Germinal center (tissue), 1 donor: ENCODE data around the gene EVA1B.

ENCODE experiments used
- DNase-seq: peaks from one replicate; pipeline ENCODE4 v3.0.0; 2012; ENCODE audit warnings: mixed read lengths, low spot score

The EVA1B gene

GRCh38 chr1:36323636-36324352 is at the start of gene EVA1B:
EVA1B (minus strand) TSS chr1:36323645; CDS start chr1:36323037, 608 bp downstream.
- DNase-seq = peak; percentile 32

- DNase-seq = no peak
These were observed 49.2 kb upstream of the EVA1B start for GRCh38 chr1:36372617-36373016.

- DNase-seq = peak; percentile 89
These were observed 45.8 kb upstream of the EVA1B start for GRCh38 chr1:36369061-36369861.

GRCh38 chr1:36367798-36368197 is 44.4 kb upstream of the EVA1B start:
- DNase-seq = no peak

GRCh38 chr1:36367066-36367465 is 43.6 kb upstream of the EVA1B start:
- no peak for DNase-seq

GRCh38 chr1:36366091-36366661 is 42.7 kb upstream of the EVA1B start:
- no peak for DNase-seq

- DNase-seq = no peak
These were observed 41.9 kb upstream of the EVA1B start for GRCh38 chr1:36365381-36365780.

GRCh38 chr1:36359911-36360550 is 36.6 kb upstream of the EVA1B start:
- no peak for DNase-seq

- DNase-seq = no peak
These were observed 35.9 kb upstream of the EVA1B start for GRCh38 chr1:36359383-36359782.

GRCh38 chr1:36358514-36359084 is 35.2 kb upstream of the EVA1B start:
- DNase-seq = no peak

- DNase-seq = no peak
These were observed 32.4 kb upstream of the EVA1B start for GRCh38 chr1:36355811-36356210.

GRCh38 chr1:36354486-36354885 is 31.0 kb upstream of the EVA1B start:
- DNase-seq = no peak

GRCh38 chr1:36352910-36353878 is 29.7 kb upstream of the EVA1B start:
- DNase-seq = no peak

- DNase-seq = no peak
These were observed 28.9 kb upstream of the EVA1B start for GRCh38 chr1:36352125-36352909.

- no peak for DNase-seq
These were observed 28.0 kb upstream of the EVA1B start for GRCh38 chr1:36351227-36351977.

GRCh38 chr1:36350659-36351226 is 27.3 kb upstream of the EVA1B start:
- DNase-seq = no peak

- no peak for DNase-seq
These were observed 26.4 kb upstream of the EVA1B start for GRCh38 chr1:36349839-36350238.

GRCh38 chr1:36349241-36349671 is 25.8 kb upstream of the EVA1B start:
- no peak for DNase-seq

- DNase-seq = no peak
These were observed 23.4 kb upstream of the EVA1B start for GRCh38 chr1:36346741-36347370.
